T-helper 2 cell (primary cell): ENCODE results near the gene DACH1.
"Not testable (repeated sequence)": the region's sequence is repeated elsewhere in the genome, so short reads cannot be mapped to it uniquely, and the experiment has no call there.

ENCODE experiments used
- DNase-seq, 5 experiments: peaks; one replicate each; pipeline versions ENCODE4 v3.0.0 to v3.0.0-alpha.2; 2012 to 2022

DACH1 gene

GRCh38 chr13:71828564-71828963, 38.4 kb downstream of the DACH1 start:
- no peak for DNase-seq

GRCh38 chr13:71828117-71828516, 38.9 kb downstream of the DACH1 start:
- peak in 1 of 5 experiments; percentile 57 for DNase-seq

GRCh38 chr13:71827241-71827640, 39.8 kb downstream of the DACH1 start:
- DNase-seq = no peak

- DNase-seq = no peak
Observed at GRCh38 chr13:71820699-71821098, 46.3 kb downstream of the DACH1 start.

- no peak for DNase-seq
Observed at GRCh38 chr13:71817335-71817734, 49.7 kb downstream of the DACH1 start.

- no peak for DNase-seq
Observed at GRCh38 chr13:71814806-71815360, 52.1 kb downstream of the DACH1 start.

GRCh38 chr13:71813187-71813586, 53.8 kb downstream of the DACH1 start:
- DNase-seq = no peak

- no peak for DNase-seq
Observed at GRCh38 chr13:71811344-71811743, 55.7 kb downstream of the DACH1 start.

GRCh38 chr13:71808708-71809107, 58.3 kb downstream of the DACH1 start:
- no peak for DNase-seq

- no peak for DNase-seq
Observed at GRCh38 chr13:71806886-71807285, 60.1 kb downstream of the DACH1 start.

- no peak for DNase-seq
Observed at GRCh38 chr13:71803066-71803465, 63.9 kb downstream of the DACH1 start.

- DNase-seq = no peak
Observed at GRCh38 chr13:71801781-71802180, 65.2 kb downstream of the DACH1 start.

GRCh38 chr13:71801165-71801760, 65.7 kb downstream of the DACH1 start:
- DNase-seq = no peak

GRCh38 chr13:71799324-71799723, 67.7 kb downstream of the DACH1 start:
- no peak for DNase-seq

GRCh38 chr13:71798707-71799106, 68.3 kb downstream of the DACH1 start:
- DNase-seq = no peak

GRCh38 chr13:71797517-71797916, 69.5 kb downstream of the DACH1 start:
- no peak for DNase-seq

GRCh38 chr13:71789693-71790329, 77.2 kb downstream of the DACH1 start:
- DNase-seq = no peak

GRCh38 chr13:71789037-71789436, 78.0 kb downstream of the DACH1 start:
- DNase-seq = no peak

GRCh38 chr13:71787414-71787813, 79.6 kb downstream of the DACH1 start:
- DNase-seq = no peak

- no peak for DNase-seq
Observed at GRCh38 chr13:71786875-71787274, 80.1 kb downstream of the DACH1 start.

- DNase-seq = no peak
Observed at GRCh38 chr13:71785361-71785760, 81.6 kb downstream of the DACH1 start.

- no peak for DNase-seq
Observed at GRCh38 chr13:71780546-71780945, 86.5 kb downstream of the DACH1 start.

GRCh38 chr13:71778998-71779397, 88.0 kb downstream of the DACH1 start:
- DNase-seq = not testable (repeated sequence)

- no peak for DNase-seq
Observed at GRCh38 chr13:71775966-71776365, 91.0 kb downstream of the DACH1 start.

- no peak for DNase-seq
Observed at GRCh38 chr13:71774863-71775262, 92.1 kb downstream of the DACH1 start.
